Fibroblast of lung (primary cell): Measurements from ENCODE around the gene SPTBN1.

Experiments used
- CTCF ChIP-seq, 2 donors: IDR thresholded peaks in 1 of 2; conservative IDR thresholded peaks in 1 of 2; 1 replicate in 1 of 2; 2 replicates in 1 of 2; pipeline ENCODE4 v1.5.1; 2011 to 2012; ENCODE audit warnings: low read length in 2 of 2, control low read depth in 1 of 2, inconsistent platforms in 1 of 2, low read depth in 1 of 2, mild to moderate bottlenecking in 1 of 2
- EZH2 ChIP-seq: IDR thresholded peaks from 2 replicates; pipeline ENCODE4 v1.5.1; 2012; ENCODE audit warnings: low read length, control low read depth, mild to moderate bottlenecking; ENCODE audit errors: missing control alignments

GRCh38 chr2:54483426-54483825 is 27.3 kb downstream of the SPTBN1 start:
- TF ChIP-seq CTCF (conservative IDR thresholded peaks at IDR 0.05 in 1 of 2, IDR thresholded peaks at IDR 0.05 in 1 of 2; ENCODE audit: low read depth in 1 of 2, low read length in 2 of 2) (no peak), EZH2 (no peak)
